Measurements from ENCODE around the gene UNC79.

Gene UNC79

DNA sequence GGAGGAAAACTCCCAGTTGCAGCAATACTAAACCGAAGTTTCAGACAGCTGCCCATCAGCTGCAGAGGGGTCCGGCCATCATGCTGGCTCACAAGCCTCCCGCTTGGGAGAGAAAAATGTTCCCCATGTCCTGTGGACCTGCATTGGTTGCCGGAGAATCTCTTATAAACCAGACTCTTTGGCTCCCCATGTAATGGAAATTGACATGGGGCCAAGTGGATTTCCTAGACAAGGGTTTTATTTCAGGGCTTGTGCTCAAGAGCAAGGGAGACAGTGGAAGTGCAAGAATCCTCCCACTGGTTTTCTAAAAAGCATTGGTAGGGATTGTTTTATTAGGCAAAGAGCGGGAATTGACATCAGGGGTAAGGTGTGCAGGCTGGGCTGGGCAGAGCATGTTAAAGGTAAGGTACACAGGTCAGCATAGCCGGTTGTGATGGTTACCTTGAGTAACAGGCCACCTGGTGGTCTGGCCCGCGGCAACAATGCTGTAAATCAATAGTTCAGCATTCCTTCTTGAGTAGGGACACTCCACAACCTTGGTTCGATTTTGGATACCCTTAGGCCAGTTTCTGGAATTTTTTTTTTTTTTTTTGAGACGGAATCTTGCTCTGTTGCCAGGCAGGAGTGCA is 135.4 kb downstream of the UNC79 start:
- no peak for TF ChIP-seq CTCF (IDR thresholded peaks at IDR 0.05; ENCODE audit: low read depth, low read length, missing control alignments)
- H3K4me3 ChIP-seq (replicated peaks; ENCODE audit: low read depth, low read length): no peak overlapping the region
- DNase-seq (ENCODE audit: extremely low read depth, low read depth): no peak

DNA sequence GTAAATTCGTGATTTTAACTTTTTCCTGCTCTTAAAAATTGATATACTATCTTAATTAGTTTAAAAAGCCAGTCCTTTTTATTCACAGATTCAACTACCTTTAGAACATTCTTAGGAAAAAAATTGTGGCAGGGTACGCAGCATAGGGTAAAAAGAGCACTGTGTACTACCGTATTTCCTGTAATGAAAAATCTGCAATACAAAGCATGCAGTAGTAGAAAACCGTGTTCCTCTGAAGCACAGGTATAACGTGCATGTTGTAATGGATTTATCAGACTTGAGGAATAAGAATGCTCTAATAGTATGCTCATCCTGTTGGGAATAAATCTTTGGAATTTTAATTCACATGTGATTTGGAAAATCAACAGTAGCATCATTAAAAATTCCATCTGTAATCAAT is 140.5 kb downstream of the UNC79 start:
- H3K4me3 ChIP-seq (replicated peaks; ENCODE audit: low read depth, low read length): no peak overlapping the region
- no peak for TF ChIP-seq CTCF (IDR thresholded peaks at IDR 0.05; ENCODE audit: low read depth, low read length, missing control alignments)
- DNase-seq (ENCODE audit: extremely low read depth, low read depth): no peak

DNA sequence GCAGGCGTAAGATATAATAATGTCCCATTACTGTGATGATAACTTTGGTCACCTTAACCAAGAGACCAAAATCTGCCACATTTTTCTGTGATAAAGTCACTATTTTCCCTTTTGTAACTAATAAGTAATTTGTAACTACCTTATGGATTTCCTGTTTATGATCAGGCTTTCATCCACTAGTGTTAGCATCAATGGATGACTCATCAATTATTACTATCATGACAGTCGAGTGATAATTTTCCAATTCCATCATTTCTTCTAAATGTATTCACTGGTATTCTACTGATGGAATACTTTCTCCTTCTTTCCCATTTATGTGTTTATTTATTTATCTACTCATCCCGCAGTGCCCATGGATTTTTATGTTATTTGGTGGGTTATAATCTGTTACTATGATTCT is 148.4 kb downstream of the UNC79 start:
- no peak for TF ChIP-seq CTCF (IDR thresholded peaks at IDR 0.05; ENCODE audit: low read depth, low read length, missing control alignments)
- DNase-seq (ENCODE audit: extremely low read depth, low read depth): no peak
- no peak overlapping the region for H3K4me3 ChIP-seq (replicated peaks; ENCODE audit: low read depth, low read length)

DNA sequence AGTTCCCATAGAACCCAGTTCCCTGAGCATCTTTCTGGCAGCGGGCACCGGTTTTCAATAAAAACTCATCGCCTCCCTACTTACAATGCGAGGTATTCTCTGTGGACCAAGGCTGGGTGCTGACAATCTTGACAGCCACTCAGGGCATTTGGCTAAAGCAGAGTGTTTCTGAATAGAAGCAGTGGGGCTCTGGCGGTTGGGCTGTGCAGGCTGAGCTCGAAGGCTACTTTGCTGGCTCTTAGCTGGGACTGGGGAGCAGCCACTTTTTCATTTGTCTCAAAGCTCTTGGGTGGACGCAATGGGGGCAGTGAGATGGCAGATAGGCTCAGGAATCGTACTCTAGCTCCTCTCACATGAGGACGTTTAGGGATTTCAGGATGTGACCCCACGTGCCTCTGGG is 151.8 kb downstream of the UNC79 start:
- no peak overlapping the region for H3K4me3 ChIP-seq (replicated peaks; ENCODE audit: low read depth, low read length)
- TF ChIP-seq CTCF (IDR thresholded peaks at IDR 0.05; ENCODE audit: low read depth, low read length, missing control alignments): no peak
- DNase-seq (ENCODE audit: extremely low read depth, low read depth): no peak

DNA sequence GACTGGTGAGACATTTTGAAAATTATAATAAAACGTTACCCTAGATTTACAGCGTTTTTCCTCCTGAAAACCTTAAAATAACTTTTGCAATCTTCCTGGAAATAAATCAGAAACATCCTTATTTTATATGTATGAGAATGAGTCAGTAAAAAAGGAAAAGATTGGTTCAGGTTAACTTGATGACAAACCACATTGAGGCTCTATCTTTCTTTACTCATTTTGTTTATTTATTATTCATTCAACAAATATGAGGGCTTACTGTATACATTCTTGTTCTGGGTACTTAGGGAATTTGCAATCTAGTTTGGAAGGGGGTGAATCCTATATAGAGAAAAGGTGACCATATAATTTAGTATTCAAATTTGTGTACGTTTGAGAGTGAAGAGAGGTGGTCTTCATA is 156.6 kb downstream of the UNC79 start:
- no peak overlapping the region for H3K4me3 ChIP-seq (replicated peaks; ENCODE audit: low read depth, low read length)
- no peak for DNase-seq (ENCODE audit: extremely low read depth, low read depth)
- TF ChIP-seq CTCF (IDR thresholded peaks at IDR 0.05; ENCODE audit: low read depth, low read length, missing control alignments): no peak

DNA sequence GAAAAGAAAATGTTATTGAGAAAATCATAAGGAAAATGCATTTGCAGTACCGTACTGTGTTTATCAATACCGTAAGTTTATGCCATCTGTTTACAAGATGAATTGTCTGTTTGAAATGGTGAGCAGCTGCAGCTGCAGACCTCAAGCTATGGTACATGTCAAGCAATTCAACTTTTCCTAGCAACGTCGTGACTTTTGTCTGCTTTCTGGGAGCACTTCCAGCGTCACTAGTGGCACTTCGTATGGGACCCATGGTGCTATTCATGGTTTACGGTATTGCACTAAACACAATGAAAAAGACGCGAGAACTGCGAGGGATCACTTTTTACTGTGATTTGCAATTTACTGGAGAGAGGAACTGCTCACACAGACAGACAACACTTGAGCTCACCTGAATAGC is 160.8 kb downstream of the UNC79 start:
- TF ChIP-seq CTCF (IDR thresholded peaks at IDR 0.05; ENCODE audit: low read depth, low read length, missing control alignments): no peak
- DNase-seq (ENCODE audit: extremely low read depth, low read depth): no peak
- H3K4me3 ChIP-seq (replicated peaks; ENCODE audit: low read depth, low read length): no peak overlapping the region

- TF ChIP-seq CTCF (IDR thresholded peaks at IDR 0.05; ENCODE audit: low read depth, low read length, missing control alignments): no peak
- no peak for DNase-seq (ENCODE audit: extremely low read depth, low read depth)
- H3K4me3 ChIP-seq (replicated peaks; ENCODE audit: low read depth, low read length): no peak overlapping the region
Measured at GRCh38 chr14:93592786-93593185, 162.0 kb downstream of the UNC79 start.
